Measurements from ENCODE around the gene CEP43.

DNA sequence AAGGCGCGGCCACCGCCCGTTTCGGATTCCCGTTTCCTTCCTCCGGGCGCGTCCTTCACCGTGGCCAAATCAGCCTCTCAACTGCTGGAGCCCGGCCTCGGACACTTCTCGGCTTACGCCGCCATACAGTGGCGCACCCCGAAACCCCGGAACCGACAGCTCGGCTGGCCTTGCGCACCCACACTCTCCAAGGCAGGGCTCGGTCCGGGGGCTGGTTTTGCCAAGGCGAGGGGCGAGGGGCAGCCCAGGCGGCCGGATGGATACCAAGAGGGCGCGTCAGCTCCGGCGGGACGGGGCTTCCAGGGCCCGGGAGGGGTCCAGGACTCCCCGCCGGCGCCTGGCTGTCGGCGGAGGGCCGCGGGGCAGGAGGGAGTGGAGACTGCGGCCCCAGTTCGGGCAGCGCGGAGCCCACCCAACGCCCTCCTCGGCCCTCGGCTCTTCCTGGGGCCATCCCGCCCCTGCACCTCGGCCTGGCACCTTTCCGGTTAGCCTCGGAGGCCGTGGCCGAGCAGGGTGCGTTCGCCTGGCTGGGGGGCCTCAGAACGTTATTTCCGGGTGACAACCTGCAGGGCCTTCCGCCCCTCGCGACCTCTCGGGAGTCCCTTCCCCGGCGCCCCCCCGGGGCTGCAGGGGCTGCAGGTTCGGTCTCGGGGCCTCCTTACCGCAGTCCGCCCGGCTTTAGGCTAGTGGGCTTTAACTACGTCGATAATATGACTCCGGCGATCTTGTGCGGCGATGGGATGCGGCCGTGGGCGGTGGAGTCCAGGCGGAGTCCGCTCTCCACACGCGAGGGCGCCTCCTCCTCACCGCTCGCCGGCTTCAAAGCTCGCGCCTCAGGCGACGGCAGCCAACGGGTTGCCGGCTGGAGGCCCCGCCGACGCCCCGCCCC, 697 bp upstream of the CEP43 start:
- TF ChIP-seq, protein P1, sequence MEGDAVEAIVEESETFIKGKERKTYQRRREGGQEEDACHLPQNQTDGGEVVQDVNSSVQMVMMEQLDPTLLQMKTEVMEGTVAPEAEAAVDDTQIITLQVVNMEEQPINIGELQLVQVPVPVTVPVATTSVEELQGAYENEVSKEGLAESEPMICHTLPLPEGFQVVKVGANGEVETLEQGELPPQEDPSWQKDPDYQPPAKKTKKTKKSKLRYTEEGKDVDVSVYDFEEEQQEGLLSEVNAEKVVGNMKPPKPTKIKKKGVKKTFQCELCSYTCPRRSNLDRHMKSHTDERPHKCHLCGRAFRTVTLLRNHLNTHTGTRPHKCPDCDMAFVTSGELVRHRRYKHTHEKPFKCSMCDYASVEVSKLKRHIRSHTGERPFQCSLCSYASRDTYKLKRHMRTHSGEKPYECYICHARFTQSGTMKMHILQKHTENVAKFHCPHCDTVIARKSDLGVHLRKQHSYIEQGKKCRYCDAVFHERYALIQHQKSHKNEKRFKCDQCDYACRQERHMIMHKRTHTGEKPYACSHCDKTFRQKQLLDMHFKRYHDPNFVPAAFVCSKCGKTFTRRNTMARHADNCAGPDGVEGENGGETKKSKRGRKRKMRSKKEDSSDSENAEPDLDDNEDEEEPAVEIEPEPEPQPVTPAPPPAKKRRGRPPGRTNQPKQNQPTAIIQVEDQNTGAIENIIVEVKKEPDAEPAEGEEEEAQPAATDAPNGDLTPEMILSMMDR (conservative IDR thresholded peaks at IDR 0.05 in 1 of 2, IDR thresholded peaks at IDR 0.05 in 1 of 2; ENCODE audit: extremely low read depth in 1 of 2, insufficient read depth in 1 of 2, low read depth in 1 of 2, low read length in 2 of 2), result no peak
- no peak for TF ChIP-seq EZH2 (IDR thresholded peaks at IDR 0.05; ENCODE audit: borderline replicate concordance, low read length)

Measured in mammary epithelial cell (primary cell).